NCI-H128 (cell line): ENCODE results near the gene PKP2.

Experiments
- DNase-seq: peaks from one replicate; lab custom pipeline; 2025; ENCODE audit not compliant: unreplicated experiment; lab: John Stamatoyannopoulos, UW

PKP2 gene

DNA sequence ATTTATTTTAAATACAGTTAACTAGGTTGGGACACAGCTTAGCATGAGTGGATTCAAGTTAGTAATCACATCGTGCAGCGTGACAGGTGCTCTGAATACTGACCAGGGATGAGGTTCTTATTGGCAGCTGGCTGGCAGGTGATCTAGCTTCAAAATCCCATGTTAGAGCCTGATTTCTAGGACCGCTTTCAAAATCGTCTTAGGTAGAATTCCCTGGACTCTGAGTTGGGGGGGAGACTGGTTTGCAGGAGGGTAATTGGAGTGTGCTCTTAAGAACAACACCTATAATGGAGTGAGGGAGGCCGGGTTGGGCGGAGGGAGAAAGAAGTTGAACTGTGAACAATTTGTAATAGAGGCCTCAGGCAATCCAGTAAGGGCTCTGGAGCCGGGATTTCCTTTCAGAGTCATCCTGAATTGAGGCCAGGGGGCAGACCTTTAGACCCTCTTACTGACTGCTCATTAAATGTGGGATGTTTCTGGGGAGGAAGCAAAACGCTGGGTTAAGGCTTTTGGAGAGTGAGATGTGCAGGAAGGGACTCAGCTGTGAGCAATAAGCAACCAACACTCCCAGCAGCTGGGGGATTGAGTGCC, 140.0 kb downstream of the PKP2 start:
- no peak for DNase-seq

DNA sequence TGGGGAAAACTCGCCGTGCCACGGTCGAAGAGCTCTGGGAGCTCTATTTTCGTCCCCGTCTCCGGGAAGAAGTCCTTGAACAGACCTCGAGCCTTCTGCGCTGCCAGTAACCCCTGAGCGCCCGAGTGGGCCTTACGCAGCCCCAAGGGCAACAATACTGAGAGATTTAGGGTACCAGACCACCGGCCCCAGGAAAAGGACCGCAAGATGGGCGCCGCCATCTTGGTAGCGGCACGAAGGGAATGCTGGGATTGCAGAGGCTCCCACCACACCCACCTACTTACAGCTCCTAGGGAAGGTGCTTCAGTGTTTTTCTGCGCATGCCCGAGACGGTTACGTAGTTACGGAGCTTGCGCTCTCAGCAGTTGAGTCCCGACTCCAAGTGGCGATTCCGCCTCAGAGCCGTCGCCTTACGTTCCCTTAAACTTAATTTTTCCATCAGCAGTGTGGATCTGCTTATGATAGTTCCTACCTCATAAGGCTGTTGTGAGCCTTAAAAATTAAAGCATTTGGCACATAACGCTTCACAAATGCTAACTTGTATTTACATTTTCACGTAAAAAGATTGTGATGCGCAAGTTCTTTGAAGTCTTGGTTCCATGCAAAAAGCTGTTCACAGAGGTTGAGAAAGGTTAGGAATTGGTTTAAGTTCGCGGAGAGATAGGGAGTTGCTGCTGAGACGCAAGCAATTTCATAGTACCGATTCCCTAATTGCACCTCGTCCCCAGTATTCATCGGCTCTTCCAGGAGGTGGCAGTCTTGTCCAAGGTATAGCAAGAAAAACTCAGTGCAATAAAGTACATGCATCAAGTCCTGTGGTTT, 140.7 kb downstream of the PKP2 start, which contains the start of gene YARS2:
YARS2 (minus strand) TSS at position 244 of the 822 bp plus-strand sequence; CDS start at position 221, 23 bp downstream.
- peak; percentile 97 for DNase-seq

DNA sequence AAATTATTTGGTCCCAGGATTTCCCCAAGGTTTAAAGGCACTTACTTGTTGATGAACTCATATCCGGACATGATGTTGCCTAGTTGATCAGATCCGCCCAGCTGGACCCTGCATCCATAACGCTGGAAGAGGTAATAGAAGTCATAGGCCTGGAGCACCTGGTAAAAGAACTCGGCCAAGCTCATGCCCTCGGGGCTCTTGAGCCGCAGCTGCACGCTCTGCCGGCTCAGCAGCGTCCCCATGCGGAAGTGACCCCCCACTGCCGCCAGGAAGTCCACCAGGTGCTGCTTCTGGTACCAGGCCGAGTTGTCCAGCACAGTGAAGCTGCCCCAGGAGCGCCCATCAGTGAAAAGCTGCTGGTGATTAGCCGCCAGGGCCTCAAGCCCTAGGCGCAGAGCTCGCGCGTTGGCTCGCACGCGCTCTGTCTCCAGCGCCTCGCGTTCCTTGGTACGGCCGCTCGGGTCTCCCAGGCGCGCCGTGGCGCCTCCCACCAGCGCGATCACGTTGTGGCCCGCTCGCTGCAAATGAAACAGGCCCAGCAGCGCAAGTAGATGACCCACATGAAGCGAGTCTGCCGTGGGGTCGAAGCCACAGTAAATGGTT, 141.4 kb downstream of the PKP2 start:
- peak; percentile 70 for DNase-seq

DNA sequence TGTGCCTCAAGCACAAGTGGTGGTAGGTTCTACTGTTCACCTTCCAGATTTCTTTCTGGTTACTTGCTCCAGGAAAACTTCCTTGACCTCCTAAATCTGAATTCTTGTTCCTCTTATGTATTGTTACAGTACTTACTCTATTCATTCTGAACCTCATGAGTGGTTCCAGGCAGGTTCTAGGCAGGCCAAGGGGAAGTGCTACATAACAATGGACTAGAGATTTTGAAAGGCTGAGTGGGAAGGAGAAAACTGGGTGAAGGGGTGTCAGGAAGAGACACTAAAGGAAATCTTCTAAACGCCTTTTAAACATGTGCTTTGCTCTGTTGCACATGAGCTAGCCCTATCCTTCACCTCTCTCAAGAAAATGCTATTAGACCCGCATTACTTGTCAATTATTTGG, 142.5 kb downstream of the PKP2 start:
- DNase-seq, result no peak

DNA sequence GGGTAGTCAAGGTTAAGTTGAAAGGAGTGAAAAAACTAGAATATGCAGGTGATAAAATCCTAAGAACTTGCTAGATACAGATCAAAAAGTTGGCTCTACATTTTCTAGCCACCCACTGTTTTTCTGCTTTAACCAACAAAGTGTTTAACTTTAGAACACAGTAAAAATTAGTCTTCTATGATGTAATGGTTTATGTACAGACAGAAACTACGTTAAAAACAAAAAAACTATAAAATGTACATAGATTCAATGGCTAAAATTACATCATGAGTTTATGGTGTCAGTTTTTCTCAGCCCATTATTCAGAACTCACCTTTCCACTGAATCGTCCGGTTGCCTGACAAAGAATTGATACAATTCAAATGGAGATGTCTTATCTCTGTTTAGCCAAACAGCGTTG, 143.0 kb downstream of the PKP2 start:
- no peak for DNase-seq

DNA sequence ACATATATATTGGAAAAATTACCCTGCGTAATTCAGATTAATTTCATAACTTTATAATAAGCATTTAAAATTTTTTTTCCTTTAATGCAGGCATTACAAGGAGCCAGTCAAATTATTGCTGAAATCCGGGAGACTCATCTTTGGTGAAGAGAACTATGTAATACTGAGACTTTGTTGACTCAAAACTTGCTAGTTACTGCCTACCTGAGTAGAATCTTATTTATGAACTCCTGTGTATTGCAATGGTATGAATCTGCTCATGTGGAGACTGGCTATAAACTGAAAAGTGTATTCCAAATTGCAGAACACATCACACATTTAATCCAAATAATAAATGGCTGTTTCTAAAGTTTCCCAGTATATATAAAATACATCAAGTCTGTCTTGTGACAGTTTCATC, 153.3 kb downstream of the PKP2 start:
- DNase-seq, result no peak

DNA sequence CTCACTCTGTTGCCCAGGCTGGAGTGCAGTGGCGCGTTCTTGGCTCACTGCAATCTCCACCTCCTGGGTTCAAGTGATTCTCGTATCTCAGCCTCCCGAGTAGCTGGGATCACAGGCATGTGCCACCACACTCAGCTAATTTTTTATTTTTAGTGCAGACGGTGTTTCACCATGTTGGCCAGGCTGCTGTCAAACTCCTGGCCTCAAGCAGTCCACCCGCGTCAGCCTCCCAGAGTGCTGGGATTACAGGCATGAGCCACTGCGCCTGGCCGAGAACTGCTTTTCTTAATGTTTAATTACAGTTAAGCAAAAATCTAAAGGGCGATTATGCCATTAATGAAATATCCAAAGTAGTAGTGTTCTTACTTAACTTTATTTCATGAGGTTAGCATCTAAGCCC, 154.4 kb downstream of the PKP2 start:
- DNase-seq, result no peak
